Spinal cord (tissue), 10 donors: ENCODE data around the gene SYNGR1. TPM values are rescaled to one million over a fixed set of nuclear protein-coding genes. Genes with fewer than 3 reads are reported as not detected.
"Not testable (repeated sequence)": the region's sequence is repeated elsewhere in the genome, so short reads cannot be mapped to it uniquely, and the experiment has no call there.

ENCODE experiments used
- DNase-seq, 6 donors: peaks; one replicate each; pipeline versions ENCODE4 v3.0.0 to v3.0.0-alpha.2; 2013 to 2015; ENCODE audit warnings: low spot score in 6 of 6, low read depth in 4 of 6
- H3K27ac ChIP-seq: one replicate; pipeline ENCODE4 v1.5.1; 2013; ENCODE audit warnings: low read depth, low read length, control low read depth
- H3K27me3 ChIP-seq: one replicate; pipeline ENCODE4 v1.6.1; 2013; ENCODE audit warnings: low read length; ENCODE audit not compliant: control insufficient read depth, insufficient read depth
- H3K36me3 ChIP-seq: one replicate; pipeline ENCODE4 v1.6.1; 2013; ENCODE audit warnings: low read length; ENCODE audit not compliant: control insufficient read depth, insufficient read depth
- H3K4me1 ChIP-seq: one replicate; pipeline ENCODE4 v1.6.1; 2013; ENCODE audit warnings: low read length; ENCODE audit not compliant: control insufficient read depth, insufficient read depth
- H3K4me3 ChIP-seq: one replicate; pipeline ENCODE4 v1.5.1; 2013; ENCODE audit warnings: low read depth, low read length, control low read depth
- H3K9me3 ChIP-seq: one replicate; pipeline ENCODE4 v1.6.1; 2013; ENCODE audit warnings: low read length; ENCODE audit not compliant: control insufficient read depth, insufficient read depth
- WGBS: methylation state at CpG from one replicate; pipeline ENCODE4 v1.1.5; 2013; ENCODE audit warnings: missing lambda C conversion rate; ENCODE audit not compliant: insufficient coverage; 5-methylcytosine and 5-hydroxymethylcytosine counted together
- polyA plus RNA-seq, 2 donors: library from polyadenylated mRNA; unstranded; fragments of 120-200 nt; gene quantifications; one replicate each; pipeline ENCODE4 v1.2.1, GENCODE V29; 2013; ENCODE audit not compliant: insufficient read length in 2 of 2
- total RNA-seq, 2 donors: library from RNA; depleted of rRNA in 1 of 2; stranded (reverse); fragments of 120-200 nt in 1 of 2; fragments of >200 nt in 1 of 2; gene quantifications; one replicate each; pipeline versions ENCODE4 v1.2.3 to v1.2.4, GENCODE V29; 2013 to 2014
- donor health status: healthy.

SYNGR1 gene
- total and polyA plus RNA-seq, 4 donors, result 43.8 to 99.1 (median 71.0) TPM

GRCh38 chr22:39395936-39396796, 46.4 kb downstream of the SYNGR1 start:
- H3K27me3 ChIP-seq, result no peaks in the 10 kb centered on the region
- H3K4me3 ChIP-seq, result no peak overlapping the region
- peak in 1 of 6 donors; percentile 45 for DNase-seq
- H3K9me3 ChIP-seq, result no peaks in the 10 kb centered on the region
- peaks cover 16% of the 10 kb centered on the region for H3K4me1 ChIP-seq
- WGBS, result 75% methylated on average over 10 of the region's 11 CpGs
- no peaks in the 10 kb centered on the region for H3K36me3 ChIP-seq
- H3K27ac ChIP-seq, result no peak overlapping the region

GRCh38 chr22:39396797-39397195, 47.0 kb downstream of the SYNGR1 start:
- H3K27ac ChIP-seq, result no peak overlapping the region
- H3K4me1 ChIP-seq, result peaks cover 16% of the 10 kb centered on the region
- peak in 1 of 6 donors; percentile 70 for DNase-seq
- no peaks in the 10 kb centered on the region for H3K9me3 ChIP-seq
- H3K36me3 ChIP-seq, result no peaks in the 10 kb centered on the region
- no peak overlapping the region for H3K4me3 ChIP-seq
- H3K27me3 ChIP-seq, result no peaks in the 10 kb centered on the region
- 91% methylated on average over 3 of the region's 3 CpGs for WGBS

- WGBS, result 39% methylated on average over 2 of the region's 4 CpGs
- H3K9me3 ChIP-seq, result no peaks in the 10 kb centered on the region
- no peak overlapping the region for H3K4me3 ChIP-seq
- DNase-seq, result no peak
- H3K4me1 ChIP-seq, result peaks cover 38% of the 10 kb centered on the region
- H3K36me3 ChIP-seq, result peaks cover 10% of the 10 kb centered on the region
- H3K27me3 ChIP-seq, result no peaks in the 10 kb centered on the region
- H3K27ac ChIP-seq, result no peak overlapping the region
Measured at GRCh38 chr22:39401301-39401631, 51.5 kb downstream of the SYNGR1 start.

- H3K4me1 ChIP-seq, result peaks cover 33% of the 10 kb centered on the region
- 26% methylated on average over 17 of the region's 28 CpGs for WGBS
- no peaks in the 10 kb centered on the region for H3K27me3 ChIP-seq
- H3K9me3 ChIP-seq, result no peaks in the 10 kb centered on the region
- peak overlapping the region; percentile 79 for H3K27ac ChIP-seq
- H3K4me3 ChIP-seq, result peak overlapping the region; percentile 32
- H3K36me3 ChIP-seq, result peaks cover 10% of the 10 kb centered on the region
- peak in 5 of 6 donors; percentile 35 to 88 (median 61) for DNase-seq
Measured at GRCh38 chr22:39405346-39406085, 55.7 kb downstream of the SYNGR1 start.

GRCh38 chr22:39408173-39408572, 58.4 kb downstream of the SYNGR1 start:
- WGBS, result 81% methylated on average over 7 of the region's 11 CpGs
- no peak for DNase-seq
- H3K9me3 ChIP-seq, result no peaks in the 10 kb centered on the region
- peaks cover 3% of the 10 kb centered on the region for H3K36me3 ChIP-seq
- no peak overlapping the region for H3K27ac ChIP-seq
- no peak overlapping the region for H3K4me3 ChIP-seq
- H3K27me3 ChIP-seq, result no peaks in the 10 kb centered on the region
- H3K4me1 ChIP-seq, result peaks cover 28% of the 10 kb centered on the region

- Histone ChIP-seq H3K27ac (no peak overlapping the region), H3K27me3 (no peaks in the 10 kb centered on the region), H3K4me3 (no peak overlapping the region), H3K36me3 (no peaks in the 10 kb centered on the region), H3K9me3 (no peaks in the 10 kb centered on the region), H3K4me1 (peaks cover 28% of the 10 kb centered on the region)
- WGBS, result no CpG with 5 or more reads among the region's 1 CpG
- DNase-seq, result no peak
Measured at GRCh38 chr22:39408807-39409206, 59.0 kb downstream of the SYNGR1 start.

GRCh38 chr22:39409516-39410029, 59.8 kb downstream of the SYNGR1 start:
- Histone ChIP-seq H3K27ac (peak overlapping the region; percentile 64), H3K27me3 (no peaks in the 10 kb centered on the region), H3K36me3 (no peaks in the 10 kb centered on the region), H3K4me1 (peaks cover 26% of the 10 kb centered on the region), H3K4me3 (no peak overlapping the region), H3K9me3 (no peaks in the 10 kb centered on the region)
- no peak for DNase-seq
- WGBS, result 75% methylated on average over 4 of the region's 11 CpGs

- Histone ChIP-seq H3K4me3 (no peak overlapping the region), H3K9me3 (no peaks in the 10 kb centered on the region), H3K27ac (no peak overlapping the region), H3K36me3 (peaks cover 6% of the 10 kb centered on the region), H3K4me1 (peaks cover 29% of the 10 kb centered on the region), H3K27me3 (no peaks in the 10 kb centered on the region)
- no CpG with 5 or more reads among the region's 4 CpGs for WGBS
- no peak for DNase-seq
Measured at GRCh38 chr22:39410264-39410663, 60.5 kb downstream of the SYNGR1 start.

- not testable (repeated sequence) for H3K4me3 ChIP-seq, H3K9me3 ChIP-seq, H3K27me3 ChIP-seq, H3K27ac ChIP-seq, DNase-seq
- peaks cover 21% of the 10 kb centered on the region for H3K4me1 ChIP-seq
- H3K36me3 ChIP-seq, result peaks cover 22% of the 10 kb centered on the region
- WGBS, result 90% methylated on average over 4 of the region's 11 CpGs
Measured at GRCh38 chr22:39411828-39412365, 62.1 kb downstream of the SYNGR1 start.
